RWPE1 (cell line): Measurements from ENCODE around the gene IFT172.

Experiments used
- CTCF ChIA-PET: fragments of 350-600 bp; sonication (Branson Sonifier 250); formaldehyde crosslinking; extraction: SDS; loops from one replicate; lab custom pipeline; 2021; lab: Yijun Ruan, JAX
- POLR2A ChIA-PET: fragments of 400-600 bp; formaldehyde crosslinking; extraction: SDS; loops from one replicate; lab custom pipeline; 2020; ENCODE audit warnings: antibody characterized with exemption; ENCODE audit not compliant: low non-redundant PET; lab: Yijun Ruan, JAX
- DNase-seq: peaks from one replicate; pipeline ENCODE4 v3.0.0; 2012; ENCODE audit warnings: low spot score
- H3K27ac ChIP-seq: fragments of 450-650 bp; 2 replicates; pipeline ENCODE4 v1.5.1; 2017
- TF ChIP-seq, protein P1 (sequence below): fragments of 450-650 bp; conservative IDR thresholded peaks from 2 replicates; pipeline ENCODE4 v1.5.1; 2017; ENCODE audit warnings: low read depth, mild to moderate bottlenecking

The IFT172 gene

DNA sequence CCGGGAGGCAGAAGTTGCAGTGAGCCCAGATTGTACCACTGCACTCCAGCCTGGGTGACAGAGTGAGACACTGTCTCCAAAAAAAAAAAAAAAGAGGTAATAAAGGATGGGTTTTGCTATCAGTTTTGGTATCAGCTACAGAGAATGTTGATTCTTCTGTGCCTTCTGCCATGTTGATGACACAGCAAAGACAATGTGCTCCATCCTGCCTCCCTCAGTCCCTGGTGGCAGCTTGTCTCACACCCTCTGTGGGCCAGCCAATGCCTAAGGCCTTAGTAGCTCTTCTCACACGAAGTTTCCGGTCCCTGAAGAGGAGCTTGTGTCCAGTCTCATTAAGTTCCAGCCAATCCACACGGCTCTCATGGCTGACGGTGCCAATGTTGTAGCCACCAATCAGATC lies 17.6 kb downstream of the IFT172 start:
- no peak overlapping the region for H3K27ac ChIP-seq
- CTCF ChIA-PET: no interaction called here
- no peak for DNase-seq
- TF ChIP-seq, protein P1, sequence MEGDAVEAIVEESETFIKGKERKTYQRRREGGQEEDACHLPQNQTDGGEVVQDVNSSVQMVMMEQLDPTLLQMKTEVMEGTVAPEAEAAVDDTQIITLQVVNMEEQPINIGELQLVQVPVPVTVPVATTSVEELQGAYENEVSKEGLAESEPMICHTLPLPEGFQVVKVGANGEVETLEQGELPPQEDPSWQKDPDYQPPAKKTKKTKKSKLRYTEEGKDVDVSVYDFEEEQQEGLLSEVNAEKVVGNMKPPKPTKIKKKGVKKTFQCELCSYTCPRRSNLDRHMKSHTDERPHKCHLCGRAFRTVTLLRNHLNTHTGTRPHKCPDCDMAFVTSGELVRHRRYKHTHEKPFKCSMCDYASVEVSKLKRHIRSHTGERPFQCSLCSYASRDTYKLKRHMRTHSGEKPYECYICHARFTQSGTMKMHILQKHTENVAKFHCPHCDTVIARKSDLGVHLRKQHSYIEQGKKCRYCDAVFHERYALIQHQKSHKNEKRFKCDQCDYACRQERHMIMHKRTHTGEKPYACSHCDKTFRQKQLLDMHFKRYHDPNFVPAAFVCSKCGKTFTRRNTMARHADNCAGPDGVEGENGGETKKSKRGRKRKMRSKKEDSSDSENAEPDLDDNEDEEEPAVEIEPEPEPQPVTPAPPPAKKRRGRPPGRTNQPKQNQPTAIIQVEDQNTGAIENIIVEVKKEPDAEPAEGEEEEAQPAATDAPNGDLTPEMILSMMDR: no peak
- POLR2A ChIA-PET: no interaction called here

DNA sequence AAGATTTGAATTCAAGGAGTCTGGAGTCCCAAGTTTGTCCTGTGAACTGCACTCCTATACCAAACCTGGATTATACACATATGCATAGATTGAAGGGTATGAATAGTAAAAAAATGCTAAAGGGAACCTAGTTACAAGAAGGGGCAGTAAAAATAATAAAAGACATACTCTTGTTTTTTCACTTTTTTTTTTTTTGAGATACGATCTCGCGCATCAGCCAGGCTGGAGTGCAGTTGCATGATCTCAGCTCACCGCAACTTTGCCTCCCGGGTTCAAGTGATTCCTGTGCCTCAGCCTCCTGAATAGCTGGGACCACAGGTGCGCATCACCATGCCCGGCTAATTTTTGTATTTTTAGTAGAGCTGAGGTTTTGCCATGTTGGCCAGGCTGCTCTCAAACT lies 25.1 kb downstream of the IFT172 start:
- POLR2A ChIA-PET: no interaction called here
- TF ChIP-seq, protein P1: no peak
- no peak for DNase-seq
- H3K27ac ChIP-seq: no peak overlapping the region
- CTCF ChIA-PET: no interaction called here

DNA sequence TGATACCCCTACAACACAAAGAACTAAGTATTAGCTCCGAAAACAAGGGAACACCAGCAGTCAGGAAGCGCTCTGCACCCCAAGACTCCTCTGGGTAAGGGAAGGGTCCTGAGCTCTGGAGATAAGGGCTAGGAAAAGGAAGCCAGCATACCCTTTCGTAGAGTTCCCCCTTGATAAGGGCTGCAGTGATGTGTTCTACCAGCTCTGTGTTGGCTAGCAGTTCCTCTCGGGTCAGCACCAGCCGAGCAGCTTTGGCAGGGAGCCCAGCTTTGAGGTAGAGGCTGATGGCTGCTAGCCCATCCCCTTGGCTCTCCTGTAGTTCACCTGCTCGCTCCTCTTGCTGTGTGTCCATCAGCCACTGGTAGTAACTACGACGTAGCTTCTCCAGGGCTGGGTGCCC lies 28.4 kb downstream of the IFT172 start:
- DNase-seq: no peak
- POLR2A ChIA-PET: no interaction called here
- CTCF ChIA-PET: no interaction called here
- TF ChIP-seq, protein P1: no peak
- H3K27ac ChIP-seq: no peak overlapping the region

DNA sequence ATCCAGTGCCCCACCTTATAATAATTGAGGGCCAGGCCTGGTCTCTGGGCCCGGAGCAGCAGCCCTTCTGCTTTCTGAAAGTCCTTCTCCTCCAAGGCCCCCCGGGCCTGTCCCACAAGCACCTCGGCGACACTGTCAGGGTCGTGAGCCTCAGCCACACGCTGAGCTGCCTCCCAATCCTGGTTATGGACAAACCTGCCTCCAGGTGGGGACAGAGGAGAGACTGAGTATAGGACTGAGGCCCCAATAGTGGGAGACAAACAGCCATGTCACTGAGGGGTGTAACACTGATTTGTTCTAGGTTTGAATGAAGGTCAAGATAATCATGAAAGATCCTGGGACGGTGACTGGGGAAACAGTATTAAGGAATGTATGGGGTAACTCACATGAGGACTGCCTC lies 35.6 kb downstream of the IFT172 start:
- ChIA-PET CTCF (interaction anchor here (0.7 kb wide), 1 partner anchor 151 kb away, joined by 4 read pairs; no protein-coding TSS in a partner anchor), POLR2A (no interaction called here)
- H3K27ac ChIP-seq: no peak overlapping the region
- no peak for DNase-seq
- TF ChIP-seq, protein P1: no peak

GRCh38 chr2:27451095-27451494 lies 38.4 kb downstream of the IFT172 start:
- CTCF ChIA-PET: no interaction called here
- H3K27ac ChIP-seq: no peak overlapping the region
- POLR2A ChIA-PET: no interaction called here
- TF ChIP-seq, protein P1: no peak
- DNase-seq: no peak

DNA sequence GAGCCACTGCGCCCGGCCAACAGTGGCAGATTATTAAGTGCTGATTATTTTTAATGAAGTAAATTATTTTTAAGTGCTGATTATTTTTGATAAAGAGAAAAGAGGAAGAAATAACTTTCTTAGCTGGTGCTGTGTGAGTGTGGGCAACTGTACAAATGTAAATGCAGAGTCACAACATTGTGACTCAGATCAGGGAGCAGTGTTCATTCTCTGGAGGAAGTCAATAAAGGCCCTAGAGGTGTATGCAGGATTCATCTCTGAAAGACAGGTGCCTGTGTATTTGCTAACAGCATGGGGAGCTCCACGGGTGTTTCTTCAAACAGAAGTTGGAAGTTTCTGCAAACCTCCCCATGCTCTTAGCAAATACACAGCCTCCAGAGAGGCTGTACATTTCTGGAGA lies 41.2 kb downstream of the IFT172 start:
- DNase-seq: no peak
- ChIA-PET CTCF (interaction anchor here (0.6 to 1.3 kb wide), 2 partner anchors 17 to 27 kb away, joined by 3 read pairs; no protein-coding TSS in a partner anchor), POLR2A (no interaction called here)
- TF ChIP-seq, protein P1: no peak
- H3K27ac ChIP-seq: no peak overlapping the region
